CD4-positive, alpha-beta memory T cell (primary cell): ENCODE data around the gene ALDH5A1. TPM values are rescaled to one million over a fixed set of nuclear protein-coding genes. Genes with fewer than 3 reads are reported as not detected.

Experiments used
- CTCF ChIA-PET: fragments of 350-600 bp; sonication (Branson Sonifier 250); formaldehyde crosslinking; loops from one replicate; lab custom pipeline; 2021; ENCODE audit warnings: inconsistent platforms; ENCODE audit not compliant: partially characterized antibody; lab: Charles Lee
- POLR2A ChIA-PET: fragments of 350-600 bp; sonication (Branson Sonifier 250); formaldehyde crosslinking; loops from one replicate; lab custom pipeline; 2021; ENCODE audit not compliant: partially characterized antibody; lab: Charles Lee
- DNase-seq, 5 donors: peaks; one replicate each; pipeline versions ENCODE4 v3.0.0 to v3.0.0-alpha.2; 2020 to 2022; ENCODE audit warnings: mixed read lengths in 1 of 5
- H3K27ac ChIP-seq: one replicate; pipeline ENCODE4 v1.7.0; 2013; ENCODE audit warnings: low read depth, low read length
- H3K27me3 ChIP-seq: 2 replicates; pipeline ENCODE4 v1.7.0; 2013; ENCODE audit warnings: mild to moderate bottlenecking, low read length, moderate library complexity; ENCODE audit not compliant: insufficient read depth
- H3K36me3 ChIP-seq: 2 replicates; pipeline ENCODE4 v1.7.0; 2013; ENCODE audit warnings: mild to moderate bottlenecking, low read length, moderate library complexity; ENCODE audit not compliant: insufficient read depth
- H3K4me1 ChIP-seq: 2 replicates; pipeline ENCODE4 v1.7.0; 2013; ENCODE audit warnings: mild to moderate bottlenecking, low read length, moderate library complexity; ENCODE audit not compliant: insufficient read depth
- H3K4me3 ChIP-seq, 2 donors: one replicate each; pipeline ENCODE4 v1.7.0; 2013; ENCODE audit warnings: low read length in 2 of 2, mild to moderate bottlenecking in 1 of 2
- H3K9me3 ChIP-seq, 2 donors: one replicate each; pipeline ENCODE4 v1.7.0; 2013; ENCODE audit warnings: low read length in 2 of 2, control low read depth in 1 of 2; ENCODE audit not compliant: control insufficient read depth in 1 of 2
- H3K27ac Mint-ChIP-seq, 7 donors: one replicate each; pipeline ENCODE4 v1.8.0; 2020 to 2021; ENCODE audit warnings: mixed read lengths in 7 of 7, mild to moderate bottlenecking in 6 of 7, inconsistent platforms in 3 of 7, moderate library complexity in 3 of 7
- H3K27me3 Mint-ChIP-seq, 2 donors: one replicate each; pipeline ENCODE4 v1.8.0; 2020 to 2021; ENCODE audit warnings: mixed read lengths in 2 of 2
- H3K36me3 Mint-ChIP-seq, 2 donors: one replicate each; pipeline ENCODE4 v1.8.0; 2020 to 2021; ENCODE audit warnings: mixed read lengths in 2 of 2, inconsistent platforms in 1 of 2, mild to moderate bottlenecking in 1 of 2
- H3K4me1 Mint-ChIP-seq, 4 donors: one replicate each; pipeline ENCODE4 v1.8.0; 2020 to 2021; ENCODE audit warnings: mixed read lengths in 4 of 4, mild to moderate bottlenecking in 1 of 4
- H3K4me3 Mint-ChIP-seq, 8 donors: one replicate each; pipeline ENCODE4 v1.8.0; 2020 to 2021; ENCODE audit warnings: mixed read lengths in 8 of 8, mild to moderate bottlenecking in 7 of 8, moderate library complexity in 6 of 8, inconsistent platforms in 3 of 8
- H3K9me3 Mint-ChIP-seq, 8 donors: one replicate each; pipeline ENCODE4 v1.8.0; 2020 to 2021; ENCODE audit warnings: mixed read lengths in 8 of 8, mild to moderate bottlenecking in 5 of 8, inconsistent platforms in 3 of 8, moderate library complexity in 1 of 8
- intact Hi-C: fragments of 100-400 bp; cut with micrococcal nuclease; formaldehyde crosslinking; loops from one replicate; pipeline ENCODE4 v1.15.1; 2023
- polyA plus RNA-seq, 2 donors: library from polyadenylated mRNA; unstranded; fragments of 300-500 nt; fragmentation: Illumina TruSeq; gene quantifications; one replicate each; pipeline ENCODE4 v1.2.3, GENCODE V29; 2021
- total RNA-seq, 2 experiments: library from RNA; stranded (reverse); gene quantifications; one replicate each; pipeline ENCODE4 v1.2.3, GENCODE V29; 2021

ALDH5A1 gene
- total and polyA plus RNA-seq, 4 experiments from 2014 or later = 8.5 to 13.9 (median 11.6) TPM

GRCh38 chr6:24564081-24564480 lies 69.3 kb downstream of the ALDH5A1 start:
- Histone ChIP-seq H3K9me3 (no peaks in the 10 kb centered on the region), H3K27me3 (no peaks in the 10 kb centered on the region), H3K4me3 (no peak overlapping the region), H3K36me3 (no peaks in the 10 kb centered on the region), H3K4me1 (no peaks in the 10 kb centered on the region), H3K27ac (no peak overlapping the region)
- Mint-ChIP-seq H3K4me1 (no peaks in the 10 kb centered on the region), H3K36me3 (no peaks in the 10 kb centered on the region), H3K9me3 (no peaks in the 10 kb centered on the region), H3K27me3 (no peaks in the 10 kb centered on the region), H3K27ac (no peak overlapping the region), H3K4me3 (no peak overlapping the region)
- ChIA-PET CTCF (interaction anchor here (0.6 to 4.2 kb wide), 5 partner anchors 9 to 43 kb away, joined by 3 to 20 read pairs (median 4); no protein-coding TSS in a partner anchor), POLR2A (no interaction called here)
- no peak for DNase-seq
- intact Hi-C loops = no loop called here

DNA sequence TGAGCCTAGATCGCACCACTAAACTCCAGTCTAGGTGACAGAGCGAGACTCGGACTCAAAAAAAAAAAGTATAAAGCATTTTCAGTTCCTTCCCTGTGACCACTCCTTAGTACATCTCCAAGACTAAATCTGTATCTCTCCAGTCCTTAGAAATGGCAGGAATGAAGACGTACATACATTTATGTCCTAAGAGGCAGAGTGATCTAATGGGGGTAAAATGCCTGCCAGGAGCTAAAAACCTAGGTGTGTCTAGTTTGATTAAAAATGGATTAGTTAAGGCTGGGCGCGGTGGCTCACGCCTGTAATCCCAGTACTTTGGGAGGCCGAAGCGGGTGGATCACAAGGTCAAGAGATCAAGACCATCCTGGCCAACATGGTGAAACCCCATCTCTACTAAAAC lies 70.4 kb downstream of the ALDH5A1 start:
- Histone ChIP-seq H3K27ac (no peak overlapping the region), H3K9me3 (no peaks in the 10 kb centered on the region), H3K27me3 (no peaks in the 10 kb centered on the region), H3K36me3 (no peaks in the 10 kb centered on the region), H3K4me3 (no peak overlapping the region), H3K4me1 (no peaks in the 10 kb centered on the region)
- Mint-ChIP-seq H3K27me3 (no peaks in the 10 kb centered on the region), H3K4me3 (no peak overlapping the region), H3K27ac (no peak overlapping the region), H3K9me3 (no peaks in the 10 kb centered on the region), H3K36me3 (no peaks in the 10 kb centered on the region), H3K4me1 (no peaks in the 10 kb centered on the region)
- CTCF ChIA-PET = interaction anchor here (1.9 to 4.2 kb wide), 2 partner anchors 8 to 15 kb away, joined by 4 to 20 read pairs; no protein-coding TSS in a partner anchor
- no peak for DNase-seq
- intact Hi-C loops = no loop called here
- POLR2A ChIA-PET = no interaction called here

GRCh38 chr6:24566020-24566767 lies 71.4 kb downstream of the ALDH5A1 start:
- no peaks in the 10 kb centered on the region for H3K36me3 ChIP-seq

GRCh38 chr6:24568683-24569082 lies 73.9 kb downstream of the ALDH5A1 start:
- Histone ChIP-seq H3K27ac (no peak overlapping the region), H3K27me3 (no peaks in the 10 kb centered on the region), H3K4me1 (no peaks in the 10 kb centered on the region), H3K4me3 (no peak overlapping the region), H3K36me3 (no peaks in the 10 kb centered on the region), H3K9me3 (no peaks in the 10 kb centered on the region)
- intact Hi-C loops = no loop called here
- ChIA-PET POLR2A (no interaction called here), CTCF (interaction anchor here (1.1 to 2.3 kb wide), 2 partner anchors 12 to 15 kb away, joined by 3 to 28 read pairs; no protein-coding TSS in a partner anchor)
- Mint-ChIP-seq H3K27me3 (peaks cover 3% of the 10 kb centered on the region in 2 donors), H3K9me3 (no peaks in the 10 kb centered on the region), H3K27ac (peak overlapping the region in 1 of 7 donors; percentile 22), H3K4me3 (no peak overlapping the region), H3K36me3 (no peaks in the 10 kb centered on the region), H3K4me1 (no peaks in the 10 kb centered on the region)
- DNase-seq = no peak

More at GRCh38 chr6:24566020-24566767, 71.4 kb downstream of the ALDH5A1 start:
- H3K27me3 Mint-ChIP-seq = no peaks in the 10 kb centered on the region
- H3K4me3 Mint-ChIP-seq = no peak overlapping the region
- ChIA-PET CTCF (interaction anchor here (0.6 to 4.2 kb wide), 2 partner anchors 14 to 18 kb away, joined by 3 to 20 read pairs; no protein-coding TSS in a partner anchor), POLR2A (no interaction called here)
- no peaks in the 10 kb centered on the region for H3K4me1 Mint-ChIP-seq
- no peaks in the 10 kb centered on the region for H3K4me1 ChIP-seq
- H3K9me3 ChIP-seq = no peaks in the 10 kb centered on the region
- H3K4me3 ChIP-seq = no peak overlapping the region
- no peak overlapping the region for H3K27ac Mint-ChIP-seq
- no peak for DNase-seq
- H3K27ac ChIP-seq = no peak overlapping the region
- H3K9me3 Mint-ChIP-seq = no peaks in the 10 kb centered on the region
- no peaks in the 10 kb centered on the region for H3K27me3 ChIP-seq
- H3K36me3 Mint-ChIP-seq = no peaks in the 10 kb centered on the region
- intact Hi-C loops = no loop called here

DNA sequence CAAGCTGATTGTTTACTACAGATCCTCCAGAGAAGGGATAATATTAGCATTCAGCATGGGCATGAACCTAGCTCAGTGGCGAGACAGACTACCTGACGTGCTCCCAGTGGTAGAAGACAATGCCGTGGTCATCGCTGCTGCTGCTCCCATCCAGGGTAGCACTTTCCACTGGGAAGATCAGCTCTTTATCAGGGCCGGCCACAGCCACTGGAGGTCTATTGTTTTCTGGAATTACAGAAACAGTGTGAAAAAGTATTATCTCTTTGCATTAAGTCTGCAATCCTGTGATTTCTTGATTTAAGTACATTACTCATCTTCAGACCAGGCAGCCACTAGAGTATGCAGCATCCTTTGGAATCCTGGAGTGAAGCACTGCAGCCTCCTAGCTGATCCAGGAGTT lies 75.0 kb downstream of the ALDH5A1 start:
- H3K27ac Mint-ChIP-seq = no peak overlapping the region
- Histone ChIP-seq H3K4me3 (no peak overlapping the region), H3K9me3 (no peaks in the 10 kb centered on the region), H3K4me1 (no peaks in the 10 kb centered on the region), H3K27me3 (no peaks in the 10 kb centered on the region), H3K27ac (no peak overlapping the region), H3K36me3 (no peaks in the 10 kb centered on the region)
- no peak overlapping the region for H3K4me3 Mint-ChIP-seq
- intact Hi-C loops = no loop called here
- H3K9me3 Mint-ChIP-seq = no peaks in the 10 kb centered on the region
- POLR2A ChIA-PET = no interaction called here
- peaks cover 3% of the 10 kb centered on the region in 2 donors for H3K27me3 Mint-ChIP-seq
- DNase-seq = no peak
- CTCF ChIA-PET = interaction anchor here (1.1 to 2.3 kb wide), 2 partner anchors 10 to 14 kb away, joined by 3 to 28 read pairs; no protein-coding TSS in a partner anchor
- no peaks in the 10 kb centered on the region for H3K4me1 Mint-ChIP-seq
- no peaks in the 10 kb centered on the region for H3K36me3 Mint-ChIP-seq

DNA sequence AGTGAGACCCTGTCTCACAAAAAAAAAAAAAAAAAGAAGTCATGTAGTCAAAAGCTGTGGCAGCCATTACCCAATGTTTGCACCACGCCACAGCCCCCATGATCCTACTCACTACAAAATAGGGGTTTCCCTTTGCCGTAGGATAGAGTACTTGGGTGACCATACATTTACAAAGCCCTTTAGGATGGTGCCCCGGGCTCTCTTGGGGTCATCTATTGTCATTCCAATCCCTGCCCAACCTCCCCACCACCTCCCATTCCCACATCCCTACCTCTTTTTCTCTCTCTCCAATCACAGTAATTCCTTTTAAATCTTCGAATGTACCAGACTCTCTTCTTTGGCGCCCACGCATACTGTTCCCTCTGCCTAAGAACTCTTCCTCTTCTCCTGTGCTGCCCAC lies 76.6 kb downstream of the ALDH5A1 start:
- Mint-ChIP-seq H3K4me3 (no peak overlapping the region), H3K27ac (no peak overlapping the region), H3K9me3 (no peaks in the 10 kb centered on the region), H3K27me3 (peaks cover 3% of the 10 kb centered on the region in 2 donors), H3K4me1 (no peaks in the 10 kb centered on the region), H3K36me3 (no peaks in the 10 kb centered on the region)
- intact Hi-C loops = no loop called here
- ChIA-PET POLR2A (no interaction called here), CTCF (interaction anchor here (3.4 kb wide), 1 partner anchor 12 kb away, joined by 31 read pairs; no protein-coding TSS in a partner anchor)
- Histone ChIP-seq H3K4me3 (no peak overlapping the region), H3K27ac (no peak overlapping the region), H3K9me3 (no peaks in the 10 kb centered on the region), H3K4me1 (no peaks in the 10 kb centered on the region), H3K27me3 (no peaks in the 10 kb centered on the region), H3K36me3 (no peaks in the 10 kb centered on the region)
- no peak for DNase-seq

DNA sequence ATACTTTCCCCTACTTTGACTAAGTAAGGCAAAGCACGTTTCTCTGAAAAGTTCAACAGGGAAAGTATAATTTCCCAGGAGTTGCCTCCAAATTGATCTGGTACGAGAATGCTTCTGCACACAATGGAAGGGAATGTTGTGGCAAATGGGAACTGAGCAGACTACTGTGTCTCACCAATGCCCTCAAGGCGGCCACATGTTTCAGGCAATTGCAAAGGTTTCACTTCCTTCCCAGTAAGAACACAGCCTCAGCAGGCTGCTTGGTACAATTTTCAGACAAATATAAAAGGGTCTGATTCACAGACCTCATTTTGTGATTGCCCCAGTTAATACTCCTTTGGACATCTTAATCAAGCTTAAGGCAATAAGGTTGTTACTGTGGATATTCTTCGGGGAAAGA lies 80.0 kb downstream of the ALDH5A1 start:
- no peak overlapping the region for H3K4me3 ChIP-seq
- H3K9me3 Mint-ChIP-seq = no peaks in the 10 kb centered on the region
- ChIA-PET CTCF (interaction anchor here (0.8 to 1.4 kb wide), 2 partner anchors 9 to 10 kb away, joined by 3 to 4 read pairs; no protein-coding TSS in a partner anchor), POLR2A (no interaction called here)
- H3K36me3 Mint-ChIP-seq = no peaks in the 10 kb centered on the region
- no peaks in the 10 kb centered on the region for H3K36me3 ChIP-seq
- DNase-seq = no peak
- H3K4me3 Mint-ChIP-seq = no peak overlapping the region
- no peaks in the 10 kb centered on the region for H3K4me1 Mint-ChIP-seq
- H3K9me3 ChIP-seq = no peaks in the 10 kb centered on the region
- no peaks in the 10 kb centered on the region for H3K27me3 ChIP-seq
- H3K27ac ChIP-seq = no peak overlapping the region
- intact Hi-C loops = no loop called here
- H3K4me1 ChIP-seq = no peaks in the 10 kb centered on the region
- no peak overlapping the region for H3K27ac Mint-ChIP-seq
- peaks cover 3 to 6% of the 10 kb centered on the region in 2 donors for H3K27me3 Mint-ChIP-seq
